Kidney epithelial cell (primary cell): ENCODE measurements around the gene BAIAP2L1. TPM values are rescaled to one million over a fixed set of nuclear protein-coding genes. Genes with fewer than 3 reads are reported as not detected.
"Not testable (repeated sequence)": the region's sequence is repeated elsewhere in the genome, so short reads cannot be mapped to it uniquely, and the experiment has no call there.

Experiments used
- DNase-seq: peaks from one replicate; pipeline ENCODE4 v3.0.0-alpha.2; 2010; ENCODE audit warnings: low read depth
- H3K27me3 ChIP-seq: 2 replicates; pipeline ENCODE4 v1.6.0; 2011; ENCODE audit warnings: low read length; ENCODE audit not compliant: control insufficient read depth, insufficient read depth
- H3K36me3 ChIP-seq: 2 replicates; pipeline ENCODE4 v1.5.1; 2011; ENCODE audit warnings: low read length; ENCODE audit not compliant: control insufficient read depth, insufficient read depth
- H3K4me3 ChIP-seq: 2 replicates; pipeline ENCODE4 v1.5.1; 2011; ENCODE audit warnings: low read depth, mild to moderate bottlenecking, control low read depth, low read length
- total RNA-seq: library from RNA; depleted of rRNA; stranded (reverse); fragments of >200 nt; gene quantifications from 2 replicates; pipeline ENCODE4 v1.2.3, GENCODE V29; 2015
- TF ChIP-seq, protein P1 (sequence below): IDR thresholded peaks from 2 replicates; pipeline ENCODE4 v1.5.1; 2011; ENCODE audit warnings: mild to moderate bottlenecking, moderate library complexity, low read length, control low read depth, inconsistent platforms; ENCODE audit not compliant: insufficient read depth, poor library complexity, severe bottlenecking

The BAIAP2L1 gene, protein sequence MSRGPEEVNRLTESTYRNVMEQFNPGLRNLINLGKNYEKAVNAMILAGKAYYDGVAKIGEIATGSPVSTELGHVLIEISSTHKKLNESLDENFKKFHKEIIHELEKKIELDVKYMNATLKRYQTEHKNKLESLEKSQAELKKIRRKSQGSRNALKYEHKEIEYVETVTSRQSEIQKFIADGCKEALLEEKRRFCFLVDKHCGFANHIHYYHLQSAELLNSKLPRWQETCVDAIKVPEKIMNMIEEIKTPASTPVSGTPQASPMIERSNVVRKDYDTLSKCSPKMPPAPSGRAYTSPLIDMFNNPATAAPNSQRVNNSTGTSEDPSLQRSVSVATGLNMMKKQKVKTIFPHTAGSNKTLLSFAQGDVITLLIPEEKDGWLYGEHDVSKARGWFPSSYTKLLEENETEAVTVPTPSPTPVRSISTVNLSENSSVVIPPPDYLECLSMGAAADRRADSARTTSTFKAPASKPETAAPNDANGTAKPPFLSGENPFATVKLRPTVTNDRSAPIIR
- 32.5 and 38.8 TPM in 2 replicates for total RNA-seq

- TF ChIP-seq, protein P1, sequence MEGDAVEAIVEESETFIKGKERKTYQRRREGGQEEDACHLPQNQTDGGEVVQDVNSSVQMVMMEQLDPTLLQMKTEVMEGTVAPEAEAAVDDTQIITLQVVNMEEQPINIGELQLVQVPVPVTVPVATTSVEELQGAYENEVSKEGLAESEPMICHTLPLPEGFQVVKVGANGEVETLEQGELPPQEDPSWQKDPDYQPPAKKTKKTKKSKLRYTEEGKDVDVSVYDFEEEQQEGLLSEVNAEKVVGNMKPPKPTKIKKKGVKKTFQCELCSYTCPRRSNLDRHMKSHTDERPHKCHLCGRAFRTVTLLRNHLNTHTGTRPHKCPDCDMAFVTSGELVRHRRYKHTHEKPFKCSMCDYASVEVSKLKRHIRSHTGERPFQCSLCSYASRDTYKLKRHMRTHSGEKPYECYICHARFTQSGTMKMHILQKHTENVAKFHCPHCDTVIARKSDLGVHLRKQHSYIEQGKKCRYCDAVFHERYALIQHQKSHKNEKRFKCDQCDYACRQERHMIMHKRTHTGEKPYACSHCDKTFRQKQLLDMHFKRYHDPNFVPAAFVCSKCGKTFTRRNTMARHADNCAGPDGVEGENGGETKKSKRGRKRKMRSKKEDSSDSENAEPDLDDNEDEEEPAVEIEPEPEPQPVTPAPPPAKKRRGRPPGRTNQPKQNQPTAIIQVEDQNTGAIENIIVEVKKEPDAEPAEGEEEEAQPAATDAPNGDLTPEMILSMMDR: no peak
- DNase-seq: no peak
- H3K4me3 ChIP-seq: peak within 1 kb of the TSS; percentile 66
- H3K36me3 ChIP-seq: no peaks in the 10 kb centered on the region
- no peaks in the 10 kb centered on the region for H3K27me3 ChIP-seq
Measured at GRCh38 chr7:98400542-98401340, at the start of gene BAIAP2L1. BAIAP2L1 (minus strand) TSS chr7:98401090; CDS start chr7:98400852, 238 bp downstream.

- TF ChIP-seq, protein P1: no peak
- no peak for DNase-seq
- Histone ChIP-seq H3K27me3 (no peaks in the 10 kb centered on the region), H3K4me3 (no peak overlapping the region), H3K36me3 (no peaks in the 10 kb centered on the region)
Measured at GRCh38 chr7:98448766-98449165, 47.9 kb upstream of the BAIAP2L1 start.

GRCh38 chr7:98440992-98441391 lies 40.1 kb upstream of the BAIAP2L1 start:
- DNase-seq, H3K4me3 ChIP-seq, H3K36me3 ChIP-seq, H3K27me3 ChIP-seq: not testable (repeated sequence)

DNA sequence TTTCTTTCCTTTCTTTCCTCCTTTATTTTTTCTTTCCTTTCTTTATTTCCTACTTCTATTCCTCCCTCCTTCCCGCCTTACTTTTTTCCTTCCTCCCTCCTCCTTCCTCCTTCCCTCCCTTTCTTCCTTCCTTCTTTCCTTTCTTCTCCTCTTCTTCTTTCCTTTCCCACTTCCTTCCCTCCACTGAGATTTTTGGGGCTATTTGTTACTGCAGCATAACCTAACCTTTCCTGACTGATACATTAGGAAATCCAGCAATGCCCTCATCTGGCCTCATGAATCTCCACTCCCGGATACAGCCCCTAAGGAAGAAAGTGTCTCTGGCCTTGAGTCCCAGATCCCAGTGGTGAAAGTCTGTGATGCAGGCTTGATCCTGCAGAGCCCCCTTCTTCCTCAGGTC lies 38.6 kb upstream of the BAIAP2L1 start:
- no peak for DNase-seq
- TF ChIP-seq, protein P1: no peak
- Histone ChIP-seq H3K4me3 (no peak overlapping the region), H3K36me3 (no peaks in the 10 kb centered on the region), H3K27me3 (no peaks in the 10 kb centered on the region)

DNA sequence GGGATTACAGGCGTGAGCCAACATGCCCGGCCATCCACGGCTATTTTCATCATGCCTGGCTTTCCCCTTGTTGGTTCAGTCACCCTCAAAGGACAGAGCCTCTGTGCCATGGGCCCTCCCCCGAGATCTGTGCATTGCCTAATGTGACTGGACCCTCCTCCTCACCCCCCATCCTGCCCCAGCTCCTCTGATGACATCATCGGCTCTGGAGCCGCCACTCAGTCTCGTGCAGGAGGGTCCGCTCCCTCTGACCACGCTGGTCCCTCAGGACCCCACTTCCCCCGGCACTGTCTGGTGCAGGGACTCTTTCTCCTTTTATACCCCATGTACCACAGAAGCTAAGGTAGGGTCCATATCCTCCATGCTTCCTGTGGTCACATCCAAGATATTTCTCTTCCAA lies 33.2 kb upstream of the BAIAP2L1 start:
- Histone ChIP-seq H3K27me3 (no peaks in the 10 kb centered on the region), H3K36me3 (no peaks in the 10 kb centered on the region), H3K4me3 (no peak overlapping the region)
- TF ChIP-seq, protein P1: no peak
- DNase-seq: no peak

DNA sequence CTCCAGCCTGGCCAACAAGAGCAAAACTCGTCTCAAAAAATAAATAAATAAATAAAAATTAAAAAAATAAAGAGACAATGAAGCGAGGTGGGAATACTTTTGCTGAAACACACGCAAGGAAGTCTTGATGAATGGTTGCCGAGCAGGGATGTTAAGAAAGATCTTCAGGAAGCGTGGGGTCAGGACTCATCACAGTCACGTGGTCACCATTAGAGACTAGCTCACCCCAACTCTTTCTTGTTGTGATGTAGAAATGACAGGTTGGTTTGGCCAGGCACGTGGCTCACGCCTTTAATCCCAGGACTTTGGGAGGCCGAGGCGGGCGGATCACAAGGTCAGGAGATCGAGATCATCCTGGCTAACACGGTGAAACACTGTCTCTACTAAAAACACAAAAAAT lies 28.9 kb upstream of the BAIAP2L1 start:
- Histone ChIP-seq H3K4me3 (no peak overlapping the region), H3K36me3 (no peaks in the 10 kb centered on the region), H3K27me3 (no peaks in the 10 kb centered on the region)
- TF ChIP-seq, protein P1: no peak
- DNase-seq: no peak
